GM06990 (cell line): ENCODE data around the gene SYT2.
"Not testable (repeated sequence)": the region's sequence is repeated elsewhere in the genome, so short reads cannot be mapped to it uniquely, and the experiment has no call there.

Experiments
- DNase-seq: peaks from one replicate; pipeline ENCODE4 v3.0.0-alpha.2; 2011; ENCODE audit not compliant: insufficient read length; ENCODE audit errors: extremely low read depth
- H3K27me3 ChIP-seq: replicated peaks from 2 replicates; pipeline ENCODE4 v1.6.0; 2011; ENCODE audit warnings: low read length; ENCODE audit not compliant: control insufficient read depth, insufficient read depth
- H3K36me3 ChIP-seq: 2 replicates; pipeline ENCODE4 v1.5.1; 2011; ENCODE audit warnings: low read length; ENCODE audit not compliant: control insufficient read depth, insufficient read depth
- H3K4me3 ChIP-seq: replicated peaks from 2 replicates; pipeline ENCODE4 v1.5.1; 2011; ENCODE audit warnings: low read depth, mild to moderate bottlenecking, control low read depth, low read length
- CTCF ChIP-seq: IDR thresholded peaks from 2 replicates; pipeline ENCODE4 v1.5.1; 2011; ENCODE audit warnings: low read length, control low read depth, mild to moderate bottlenecking, inconsistent platforms; ENCODE audit not compliant: insufficient read depth, poor library complexity, severe bottlenecking

The SYT2 gene

DNA sequence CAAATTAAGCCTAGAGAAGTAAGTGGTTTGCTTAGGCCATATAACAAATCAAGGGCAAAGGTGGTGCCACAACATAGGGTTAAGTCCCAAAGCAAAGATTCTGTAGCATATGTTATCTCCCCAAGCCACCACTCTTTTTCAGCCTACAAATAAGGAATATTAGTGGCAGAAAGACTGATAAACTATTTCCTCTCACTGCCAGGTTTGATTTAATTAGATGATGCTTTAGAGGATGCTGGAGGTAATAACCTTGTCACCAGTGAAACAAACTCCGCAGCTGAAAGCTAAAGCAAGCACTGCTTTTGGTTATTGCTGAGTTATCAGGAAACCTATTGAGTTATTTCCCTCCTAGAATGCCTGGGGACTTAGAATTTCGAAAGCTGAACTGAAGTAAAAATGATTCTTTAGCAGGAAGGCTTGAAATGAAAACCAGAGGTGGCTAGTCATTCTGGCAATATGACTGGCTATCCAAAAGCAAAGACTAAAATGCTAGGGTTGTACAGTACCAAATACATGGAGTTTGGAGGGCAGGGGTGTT, 145.2 kb downstream of the SYT2 start:
- Histone ChIP-seq H3K27me3 (no peaks in the 10 kb centered on the region), H3K36me3 (no peaks in the 10 kb centered on the region), H3K4me3 (no peak overlapping the region)
- no peak for DNase-seq
- no peak for TF ChIP-seq CTCF

- TF ChIP-seq CTCF, result no peak
- Histone ChIP-seq H3K36me3 (no peaks in the 10 kb centered on the region), H3K27me3 (no peaks in the 10 kb centered on the region)
Measured at GRCh38 chr1:202563818-202564217, 146.4 kb downstream of the SYT2 start.

DNA sequence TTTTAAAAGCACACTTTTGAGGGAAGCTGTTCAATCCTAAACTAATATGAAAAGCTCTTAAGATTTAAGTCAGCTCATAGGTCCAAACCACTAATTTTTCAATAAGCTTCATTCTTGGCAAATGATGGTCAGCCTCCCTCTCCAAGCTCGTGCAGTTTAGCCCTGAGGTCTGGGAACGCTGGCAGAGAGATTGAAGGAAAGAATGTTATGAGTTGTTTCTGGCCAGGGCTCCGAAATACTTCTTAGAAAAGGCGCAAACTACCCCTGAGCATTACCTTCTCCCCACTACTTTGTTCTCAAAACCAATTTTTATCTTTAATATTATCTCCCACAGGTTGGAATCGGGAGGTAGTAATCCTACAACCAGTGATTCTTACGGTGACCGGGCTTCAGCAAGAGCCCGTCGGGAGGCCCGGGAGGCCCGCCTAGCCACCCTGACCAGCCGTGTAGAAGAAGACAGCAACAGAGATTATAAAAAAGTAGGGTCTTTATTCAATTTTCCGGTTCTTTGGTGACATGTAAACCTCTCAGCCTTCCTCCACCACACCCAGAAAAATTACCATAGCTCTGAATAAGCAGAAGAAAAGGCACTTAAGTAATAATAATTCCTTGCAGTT, 147.7 kb downstream of the SYT2 start:
- no peaks in the 10 kb centered on the region for H3K36me3 ChIP-seq
- no peak overlapping the region for H3K4me3 ChIP-seq
- no peak for DNase-seq
- H3K27me3 ChIP-seq, result no peaks in the 10 kb centered on the region
- TF ChIP-seq CTCF, result no peak

More at GRCh38 chr1:202563818-202564217, 146.4 kb downstream of the SYT2 start:
- DNase-seq, result no peak
- H3K4me3 ChIP-seq, result no peak overlapping the region

DNA sequence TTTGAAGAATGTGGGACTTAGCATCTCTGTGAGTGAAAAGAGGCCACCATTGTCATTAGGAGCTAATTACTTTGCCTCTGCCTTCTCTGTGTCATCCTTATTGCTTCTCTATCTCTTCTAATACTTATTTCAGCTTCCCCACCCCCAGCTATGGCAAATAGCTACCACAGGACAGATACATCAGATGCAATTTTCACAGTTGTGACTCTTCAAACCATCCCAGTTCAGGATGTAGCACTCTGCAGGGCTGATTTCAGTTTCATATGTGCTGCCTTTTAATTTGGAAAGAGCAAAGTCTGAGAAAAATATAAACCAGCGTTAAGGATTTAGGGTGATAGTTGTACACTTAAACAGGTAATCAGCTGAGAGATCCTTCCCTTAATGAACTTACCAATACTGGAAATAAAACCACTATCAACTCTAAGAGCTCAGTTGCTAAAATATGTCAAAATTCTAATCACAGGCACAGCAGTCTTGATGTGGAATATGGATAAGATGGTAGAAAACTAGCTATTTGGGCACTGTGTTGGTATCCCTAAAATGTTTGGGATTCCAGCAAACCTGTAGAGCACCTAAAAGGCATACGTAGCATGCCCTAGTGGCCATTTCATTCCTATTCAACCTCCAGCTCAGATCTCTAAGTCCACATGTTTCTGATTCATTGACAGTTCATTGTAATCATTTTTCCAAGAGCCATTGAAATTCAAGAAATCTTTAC, 148.4 kb downstream of the SYT2 start:
- no peak for DNase-seq
- H3K36me3 ChIP-seq, result no peaks in the 10 kb centered on the region
- no peak overlapping the region for H3K4me3 ChIP-seq
- TF ChIP-seq CTCF, result peak; percentile 20
- no peaks in the 10 kb centered on the region for H3K27me3 ChIP-seq

GRCh38 chr1:202561240-202561639, 149.0 kb downstream of the SYT2 start:
- no peak for TF ChIP-seq CTCF
- DNase-seq, result no peak
- Histone ChIP-seq H3K36me3 (no peaks in the 10 kb centered on the region), H3K4me3 (no peak overlapping the region), H3K27me3 (no peaks in the 10 kb centered on the region)

GRCh38 chr1:202557662-202558061, 152.6 kb downstream of the SYT2 start:
- H3K36me3 ChIP-seq, H3K27me3 ChIP-seq, DNase-seq, H3K4me3 ChIP-seq: not testable (repeated sequence)

- not testable (repeated sequence) for H3K4me3 ChIP-seq, H3K27me3 ChIP-seq, DNase-seq, H3K36me3 ChIP-seq
Measured at GRCh38 chr1:202556037-202556436, 154.2 kb downstream of the SYT2 start.

- DNase-seq, H3K36me3 ChIP-seq, H3K4me3 ChIP-seq, H3K27me3 ChIP-seq: not testable (repeated sequence)
Measured at GRCh38 chr1:202554619-202555018, 155.6 kb downstream of the SYT2 start.
